ENCODE data around the gene SDK2. TPM values are rescaled to one million over a fixed set of nuclear protein-coding genes. Genes with fewer than 3 reads are reported as not detected.
A peak's percentile ranks its signal among the peaks of the same experiment; 100 is the strongest.

SDK2 gene
- total and polyA plus RNA-seq, 3 experiments from 2014 or later: 0.35 to 0.54 (median 0.44) TPM

DNA sequence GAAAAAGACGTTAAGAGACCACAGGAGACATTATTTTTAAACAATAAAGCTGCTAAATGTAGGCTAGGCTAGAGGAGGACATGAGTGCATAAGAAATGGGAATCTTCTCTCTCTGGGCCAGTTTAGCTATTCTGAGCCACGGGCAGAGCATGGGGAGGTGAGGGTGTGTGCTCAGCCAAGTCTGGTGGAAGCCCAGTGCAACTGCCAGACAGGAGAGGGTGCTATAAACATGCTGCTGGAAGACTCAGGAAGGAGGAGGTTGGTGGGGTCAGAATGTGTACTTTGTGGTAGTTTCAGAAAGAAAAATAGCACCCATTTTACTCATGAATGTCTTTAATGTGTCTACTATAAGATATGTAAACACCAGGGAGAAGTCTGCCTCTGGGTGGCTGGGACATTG, 5.9 kb upstream of the SDK2 start:
- Mint-ChIP-seq H3K27ac (no peak overlapping the region), H3K9me3 (peaks cover 0 to 17% (median 14%) of the 10 kb centered on the region in 5 donors), H3K27me3 (peaks cover 24 to 32% of the 10 kb centered on the region in 2 donors), H3K4me1 (peaks cover 0 to 3% (median 0%) of the 10 kb centered on the region in 3 donors), H3K36me3 (peaks cover 0 to 10% (median 0%) of the 10 kb centered on the region in 3 donors), H3K4me3 (no peak overlapping the region)
- H3K4me3 ChIP-seq (ENCODE audit: low read length): no peak overlapping the region
- no peak for DNase-seq
- no peak overlapping the region for H3K27ac ChIP-seq (ENCODE audit: low read depth, low read length)
- ChIA-PET CTCF (interaction anchor here (1.2 kb wide), 1 partner anchor 10 kb away, joined by 3 read pairs; no protein-coding TSS in a partner anchor), POLR2A (no interaction called here)
- no peaks in the 10 kb centered on the region for H3K27me3 ChIP-seq (ENCODE audit: insufficient read depth, low read length, poor library complexity, severe bottlenecking)
- H3K4me1 ChIP-seq (ENCODE audit: insufficient read depth, low read length): no peaks in the 10 kb centered on the region
- no peaks in the 10 kb centered on the region for H3K9me3 ChIP-seq (ENCODE audit: low read length)
- H3K36me3 ChIP-seq (ENCODE audit: insufficient read depth, low read length): no peaks in the 10 kb centered on the region

- Histone ChIP-seq H3K36me3 (ENCODE audit: insufficient read depth, low read length) (no peaks in the 10 kb centered on the region), H3K27ac (ENCODE audit: low read depth, low read length) (no peak overlapping the region), H3K4me1 (ENCODE audit: insufficient read depth, low read length) (no peaks in the 10 kb centered on the region), H3K9me3 (ENCODE audit: low read length) (no peaks in the 10 kb centered on the region), H3K4me3 (ENCODE audit: low read length) (no peak overlapping the region), H3K27me3 (ENCODE audit: insufficient read depth, low read length, poor library complexity, severe bottlenecking) (no peaks in the 10 kb centered on the region)
- Mint-ChIP-seq H3K27me3 (peaks cover 25 to 34% of the 10 kb centered on the region in 2 donors), H3K27ac (no peak overlapping the region), H3K9me3 (peaks cover 0 to 6% (median 5%) of the 10 kb centered on the region in 5 donors), H3K4me3 (no peak overlapping the region), H3K36me3 (no peaks in the 10 kb centered on the region), H3K4me1 (peaks cover under 1 to 5% (median 2%) of the 10 kb centered on the region in 3 donors)
- CTCF ChIA-PET: no interaction called here
- POLR2A ChIA-PET: no interaction called here
- DNase-seq: no peak
Observed at GRCh38 chr17:73648974-73649373, 4.7 kb upstream of the SDK2 start.

DNA sequence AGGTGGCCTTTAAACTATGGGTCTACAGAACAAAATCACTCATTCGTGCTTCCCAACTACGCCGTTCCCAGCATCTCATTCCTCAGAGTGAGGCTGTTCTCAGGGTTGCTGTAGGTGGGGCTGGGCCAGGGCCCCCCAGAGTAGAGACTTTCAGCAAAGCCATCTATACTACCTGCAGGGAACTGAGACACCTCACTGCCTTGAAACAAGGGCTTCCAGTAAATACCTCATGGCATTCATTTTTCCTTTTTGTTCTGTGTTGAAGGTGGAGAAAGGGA, 4.2 kb upstream of the SDK2 start:
- ChIA-PET CTCF (no interaction called here), POLR2A (no interaction called here)
- no peak overlapping the region for H3K27ac Mint-ChIP-seq
- Histone ChIP-seq H3K9me3 (ENCODE audit: low read length) (no peaks in the 10 kb centered on the region), H3K36me3 (ENCODE audit: insufficient read depth, low read length) (no peaks in the 10 kb centered on the region), H3K4me1 (ENCODE audit: insufficient read depth, low read length) (no peaks in the 10 kb centered on the region), H3K4me3 (ENCODE audit: low read length) (no peak overlapping the region), H3K27ac (ENCODE audit: low read depth, low read length) (no peak overlapping the region), H3K27me3 (ENCODE audit: insufficient read depth, low read length, poor library complexity, severe bottlenecking) (no peaks in the 10 kb centered on the region)
- H3K27me3 Mint-ChIP-seq: peaks cover 26 to 35% of the 10 kb centered on the region in 2 donors
- no peak overlapping the region for H3K4me3 Mint-ChIP-seq
- no peaks in the 10 kb centered on the region for H3K36me3 Mint-ChIP-seq
- peaks cover 1 to 10% (median 4%) of the 10 kb centered on the region in 3 donors for H3K4me1 Mint-ChIP-seq
- H3K9me3 Mint-ChIP-seq: peaks cover 0 to 1% (median under 1%) of the 10 kb centered on the region in 5 donors
- DNase-seq: no peak

GRCh38 chr17:73647772-73648542, 3.7 kb upstream of the SDK2 start:
- H3K9me3 ChIP-seq (ENCODE audit: low read length): no peaks in the 10 kb centered on the region
- no peaks in the 10 kb centered on the region for H3K9me3 Mint-ChIP-seq
- no peaks in the 10 kb centered on the region for H3K36me3 Mint-ChIP-seq
- no peak overlapping the region for H3K27ac Mint-ChIP-seq
- H3K36me3 ChIP-seq (ENCODE audit: insufficient read depth, low read length): no peaks in the 10 kb centered on the region
- H3K4me1 Mint-ChIP-seq: peaks cover 1 to 11% (median 4%) of the 10 kb centered on the region in 3 donors
- H3K4me3 ChIP-seq (ENCODE audit: low read length): no peak overlapping the region
- H3K4me3 Mint-ChIP-seq: no peak overlapping the region
- peaks cover 1% of the 10 kb centered on the region for H3K4me1 ChIP-seq (ENCODE audit: insufficient read depth, low read length)
- ChIA-PET POLR2A (no interaction called here), CTCF (no interaction called here)
- H3K27me3 Mint-ChIP-seq: peaks cover 27 to 36% of the 10 kb centered on the region in 2 donors
- no peak overlapping the region for H3K27ac ChIP-seq (ENCODE audit: low read depth, low read length)
- DNase-seq: no peak
- no peaks in the 10 kb centered on the region for H3K27me3 ChIP-seq (ENCODE audit: insufficient read depth, low read length, poor library complexity, severe bottlenecking)

DNA sequence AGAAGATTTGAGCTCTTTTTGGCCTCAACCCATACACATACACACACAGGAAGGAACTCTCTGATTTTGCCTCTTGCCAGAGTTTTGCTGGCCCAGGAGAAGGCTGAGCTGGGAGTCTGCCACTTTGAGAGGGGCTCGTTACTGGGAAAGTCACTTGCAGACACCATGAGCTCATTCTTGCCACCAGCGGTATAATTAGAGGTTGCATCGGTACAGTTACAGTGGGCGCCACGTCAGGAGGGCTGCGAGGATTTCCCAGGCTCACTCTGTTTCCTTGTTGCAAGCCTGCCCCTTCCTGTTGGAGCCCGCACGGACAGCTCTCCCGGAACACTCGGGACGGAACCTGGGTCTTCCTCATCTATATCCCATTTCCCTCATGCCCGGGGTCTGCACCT, 3.1 kb upstream of the SDK2 start:
- Histone ChIP-seq H3K4me3 (ENCODE audit: low read length) (no peak overlapping the region), H3K9me3 (ENCODE audit: low read length) (no peaks in the 10 kb centered on the region), H3K27ac (ENCODE audit: low read depth, low read length) (no peak overlapping the region), H3K36me3 (ENCODE audit: insufficient read depth, low read length) (no peaks in the 10 kb centered on the region), H3K4me1 (ENCODE audit: insufficient read depth, low read length) (peaks cover 8% of the 10 kb centered on the region), H3K27me3 (ENCODE audit: insufficient read depth, low read length, poor library complexity, severe bottlenecking) (no peaks in the 10 kb centered on the region)
- Mint-ChIP-seq H3K36me3 (no peaks in the 10 kb centered on the region), H3K4me1 (peaks cover 1 to 15% (median 5%) of the 10 kb centered on the region in 3 donors), H3K4me3 (no peak overlapping the region), H3K27me3 (peaks cover 28 to 39% of the 10 kb centered on the region in 2 donors), H3K9me3 (no peaks in the 10 kb centered on the region), H3K27ac (no peak overlapping the region)
- DNase-seq: no peak
- ChIA-PET POLR2A (no interaction called here), CTCF (no interaction called here)

DNA sequence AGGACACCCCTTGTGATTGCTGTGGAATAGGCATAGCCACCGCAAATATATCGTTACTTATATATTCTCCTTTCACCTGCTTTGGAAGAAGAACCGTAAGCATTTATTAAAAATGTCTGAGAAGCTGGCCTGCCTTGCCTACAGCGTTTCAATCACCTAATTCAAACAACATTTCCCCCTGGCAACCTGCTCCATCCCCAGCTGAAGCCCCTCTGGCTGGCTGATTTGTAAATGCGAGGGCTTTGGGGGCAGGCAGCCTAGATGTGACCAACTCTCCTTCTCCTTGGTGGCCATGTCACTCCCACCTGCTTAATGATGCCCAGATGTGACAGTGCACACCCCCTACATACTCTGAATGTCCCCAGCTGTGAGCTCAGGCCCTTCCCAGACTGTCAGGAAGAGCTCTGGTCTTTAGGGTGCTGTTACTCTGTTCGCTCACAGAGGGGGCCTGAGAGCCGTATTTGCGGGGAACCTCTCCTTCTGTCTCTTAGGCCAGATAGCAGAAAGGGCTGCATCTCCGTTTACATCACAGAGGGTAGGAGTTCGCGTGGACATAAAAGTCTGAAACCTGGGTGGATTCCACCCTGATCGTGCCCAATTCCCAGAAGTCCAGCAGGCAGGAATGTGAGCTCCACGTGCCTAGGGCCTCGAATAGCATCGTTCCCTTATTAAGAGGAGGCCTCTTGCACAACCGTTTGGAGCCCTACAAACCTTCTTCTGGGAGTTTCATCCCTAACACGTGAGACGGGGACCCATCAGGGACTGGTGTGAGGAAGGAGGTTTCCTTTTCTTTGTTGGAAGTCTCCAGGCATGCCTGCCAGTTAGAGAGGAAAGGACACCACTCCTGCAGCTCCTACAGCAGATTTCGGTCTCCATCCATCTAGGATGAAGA, 2.4 kb upstream of the SDK2 start:
- no peaks in the 10 kb centered on the region for H3K27me3 ChIP-seq (ENCODE audit: insufficient read depth, low read length, poor library complexity, severe bottlenecking)
- peak overlapping the region; percentile 36 to 79 (median 67) for H3K4me3 Mint-ChIP-seq
- H3K27ac Mint-ChIP-seq: peak overlapping the region in 1 of 8 donors; percentile 90
- H3K36me3 ChIP-seq (ENCODE audit: insufficient read depth, low read length): no peaks in the 10 kb centered on the region
- no peak overlapping the region for H3K4me3 ChIP-seq (ENCODE audit: low read length)
- peaks cover 6 to 21% (median 11%) of the 10 kb centered on the region in 3 donors for H3K4me1 Mint-ChIP-seq
- no peaks in the 10 kb centered on the region for H3K36me3 Mint-ChIP-seq
- H3K27me3 Mint-ChIP-seq: peaks cover 28 to 45% of the 10 kb centered on the region in 2 donors
- peaks cover 12% of the 10 kb centered on the region for H3K4me1 ChIP-seq (ENCODE audit: insufficient read depth, low read length)
- no peaks in the 10 kb centered on the region for H3K9me3 ChIP-seq (ENCODE audit: low read length)
- no peaks in the 10 kb centered on the region for H3K9me3 Mint-ChIP-seq
- peak in 1 of 5 donors; percentile 29 for DNase-seq
- ChIA-PET CTCF (interaction anchor here (1.0 kb wide), 1 partner anchor 63 kb away, joined by 4 read pairs; no protein-coding TSS in a partner anchor), POLR2A (interaction anchor here (1.5 kb wide), 1 partner anchor 55 kb away, joined by 4 read pairs; no protein-coding TSS in a partner anchor)
- no peak overlapping the region for H3K27ac ChIP-seq (ENCODE audit: low read depth, low read length)

DNA sequence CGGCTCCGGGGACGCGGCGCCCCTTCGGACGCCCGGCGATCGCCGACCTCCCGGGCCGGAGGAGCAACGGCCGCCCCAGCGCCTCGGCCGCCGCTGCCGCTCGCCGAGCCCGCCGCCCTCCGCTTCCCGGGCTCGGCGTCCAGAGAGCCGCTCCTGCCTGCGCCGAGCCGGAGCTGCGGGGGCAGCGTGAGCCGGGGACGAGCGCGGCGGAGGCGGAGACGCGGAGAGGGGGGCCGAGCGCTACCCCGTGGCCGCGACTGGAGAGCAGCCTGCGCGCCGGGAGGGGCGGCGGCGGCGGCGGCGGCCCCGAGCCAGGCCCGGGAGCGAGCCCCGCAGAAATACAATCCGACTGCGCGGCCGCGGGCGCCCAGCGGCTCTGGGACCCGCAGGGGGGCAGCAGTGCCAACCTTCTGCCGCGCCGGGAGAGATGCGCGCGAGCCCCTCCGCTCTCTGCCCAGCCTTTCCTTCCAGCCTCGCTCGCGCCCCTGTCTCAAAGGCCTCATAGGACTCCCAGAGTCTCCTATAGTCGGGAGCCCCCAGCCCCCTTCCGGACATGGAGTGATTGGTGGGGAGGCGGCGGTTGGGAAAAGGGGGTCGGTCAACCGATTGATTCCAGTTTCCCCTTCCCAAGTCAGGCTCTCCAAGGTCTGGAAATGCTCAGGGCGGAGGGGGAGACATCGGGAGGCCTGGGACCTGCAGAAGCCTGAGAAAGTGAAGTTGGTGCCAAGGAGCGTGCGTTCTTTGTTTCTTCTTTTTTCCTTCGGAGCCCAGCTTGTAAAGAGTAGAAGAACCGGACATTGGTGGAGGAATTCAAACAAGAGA, 1.0 kb upstream of the SDK2 start:
- H3K27ac Mint-ChIP-seq: no peak overlapping the region
- no peak overlapping the region for H3K27ac ChIP-seq (ENCODE audit: low read depth, low read length)
- ChIA-PET CTCF (interaction anchor here (1.1 kb wide), 1 partner anchor 53 kb away, joined by 3 read pairs; no protein-coding TSS in a partner anchor), POLR2A (interaction anchor here (1.5 kb wide), 1 partner anchor 54 kb away, joined by 4 read pairs; no protein-coding TSS in a partner anchor)
- peaks cover 32 to 54% of the 10 kb centered on the region in 2 donors for H3K27me3 Mint-ChIP-seq
- H3K9me3 ChIP-seq (ENCODE audit: low read length): no peaks in the 10 kb centered on the region
- H3K36me3 Mint-ChIP-seq: no peaks in the 10 kb centered on the region
- H3K4me1 Mint-ChIP-seq: peaks cover 10 to 27% (median 12%) of the 10 kb centered on the region in 3 donors
- H3K4me3 Mint-ChIP-seq: peak overlapping the region in 6 of 7 donors; percentile 41 to 82 (median 64)
- H3K4me1 ChIP-seq (ENCODE audit: insufficient read depth, low read length): peaks cover 12% of the 10 kb centered on the region
- H3K36me3 ChIP-seq (ENCODE audit: insufficient read depth, low read length): no peaks in the 10 kb centered on the region
- peak in 2 of 5 donors; percentile 25 to 53 for DNase-seq
- H3K9me3 Mint-ChIP-seq: no peaks in the 10 kb centered on the region
- H3K27me3 ChIP-seq (ENCODE audit: insufficient read depth, low read length, poor library complexity, severe bottlenecking): no peaks in the 10 kb centered on the region
- H3K4me3 ChIP-seq (ENCODE audit: low read length): no peak overlapping the region

All from CD8-positive, alpha-beta memory T cell (primary cell).